Hypothalamus (tissue), 51 donors: ENCODE data around the gene LIM2.
"Not testable (repeated sequence)": the region's sequence is repeated elsewhere in the genome, so short reads cannot be mapped to it uniquely, and the experiment has no call there.

ENCODE experiments used
- DNase-seq, 51 donors: peaks; one replicate each; lab custom pipeline; 2025; lab: John Stamatoyannopoulos, UW

Gene LIM2

GRCh38 chr19:51397453-51397852 lies 9.7 kb upstream of the LIM2 start:
- not testable (repeated sequence) for DNase-seq

- DNase-seq, result no peak
Observed at GRCh38 chr19:51396175-51396574, 8.4 kb upstream of the LIM2 start.

- DNase-seq, result peak; percentile 13 to 96 (median 83)
Observed at GRCh38 chr19:51394050-51394836, 6.5 kb upstream of the LIM2 start.

GRCh38 chr19:51392701-51393100 lies 4.9 kb upstream of the LIM2 start:
- no peak for DNase-seq

- no peak for DNase-seq
Observed at GRCh38 chr19:51391073-51391611, 3.4 kb upstream of the LIM2 start.

GRCh38 chr19:51389143-51389542 lies 1.4 kb upstream of the LIM2 start:
- no peak for DNase-seq

GRCh38 chr19:51386882-51387520 lies 773 bp downstream of the LIM2 start:
- no peak for DNase-seq

GRCh38 chr19:51382004-51382403 lies 5.8 kb downstream of the LIM2 start:
- no peak for DNase-seq

GRCh38 chr19:51380379-51380778 lies 7.4 kb downstream of the LIM2 start:
- no peak for DNase-seq

- DNase-seq, result no peak
Observed at GRCh38 chr19:51377422-51377821, 10.4 kb downstream of the LIM2 start.

- no peak for DNase-seq
Observed at GRCh38 chr19:51375504-51376221, 12.1 kb downstream of the LIM2 start.

GRCh38 chr19:51372649-51373504 lies 14.9 kb downstream of the LIM2 start, which contains the start of gene NKG7:
Gene NKG7 (minus strand): TSS chr19:51372654. CDS start chr19:51372535, 119 bp downstream.
- peak in 1 of 51 donors; percentile 2 for DNase-seq

GRCh38 chr19:51372021-51372648 lies 15.6 kb downstream of the LIM2 start:
- peak in 1 of 51 donors; percentile 96 for DNase-seq

- DNase-seq, result no peak
Observed at GRCh38 chr19:51371186-51371690, 16.5 kb downstream of the LIM2 start.

GRCh38 chr19:51370230-51370629 lies 17.5 kb downstream of the LIM2 start:
- DNase-seq, result no peak

- peak in 7 of 51 donors; percentile 43 to 71 (median 58) for DNase-seq
Observed at GRCh38 chr19:51368366-51369282, 19.1 kb downstream of the LIM2 start, which contains the start of gene CLDND2. Gene CLDND2 (minus strand): TSS chr19:51369003. CDS start chr19:51368577, 426 bp downstream.

GRCh38 chr19:51367565-51368365 lies 20.0 kb downstream of the LIM2 start:
- peak; percentile 56 to 100 (median 97) for DNase-seq
